GM21423 (cell line): ENCODE data around the gene RNF4.
A peak's percentile ranks its signal among the peaks of the same experiment; 100 is the strongest.
"Not testable (repeated sequence)": the region's sequence is repeated elsewhere in the genome, so short reads cannot be mapped to it uniquely, and the experiment has no call there.

Experiments used
- ATAC-seq: cut with Tn5 transposase; IDR thresholded peaks from one replicate; pipeline ENCODE4 v1.9.1; 2021; ENCODE audit warnings: mild to moderate bottlenecking, moderate library complexity; ENCODE audit not compliant: unreplicated experiment

RNF4 gene

GRCh38 chr4:2516635-2517034, 47.7 kb downstream of the RNF4 start:
- no peak for ATAC-seq

- no peak for ATAC-seq
These were observed 57.7 kb downstream of the RNF4 start for GRCh38 chr4:2526559-2526958.

- no peak for ATAC-seq
These were observed 66.0 kb downstream of the RNF4 start for GRCh38 chr4:2534904-2535375.

- ATAC-seq, result peak; percentile 5
These were observed 66.7 kb downstream of the RNF4 start for GRCh38 chr4:2535376-2536192.

GRCh38 chr4:2536193-2537010, 67.5 kb downstream of the RNF4 start, which contains the start of gene FAM193A:
TSS of gene FAM193A (plus strand) at chr4:2536647. CDS start at chr4:2536916, 269 bp downstream.
- peak; percentile 87 for ATAC-seq

GRCh38 chr4:2537011-2537830, 68.3 kb downstream of the RNF4 start:
- peak; percentile 13 for ATAC-seq

- ATAC-seq, result not testable (repeated sequence)
These were observed 74.8 kb downstream of the RNF4 start for GRCh38 chr4:2543580-2544191.

GRCh38 chr4:2545321-2546013, 76.6 kb downstream of the RNF4 start:
- ATAC-seq, result no peak

- no peak for ATAC-seq
These were observed 77.4 kb downstream of the RNF4 start for GRCh38 chr4:2546286-2546823.

- ATAC-seq, result not testable (repeated sequence)
These were observed 78.2 kb downstream of the RNF4 start for GRCh38 chr4:2546961-2547691.

- ATAC-seq, result no peak
These were observed 82.2 kb downstream of the RNF4 start for GRCh38 chr4:2551118-2551517.

- ATAC-seq, result no peak
These were observed 83.9 kb downstream of the RNF4 start for GRCh38 chr4:2552806-2553205.

GRCh38 chr4:2558301-2558700, 89.4 kb downstream of the RNF4 start:
- ATAC-seq, result no peak

GRCh38 chr4:2560167-2560566, 91.3 kb downstream of the RNF4 start:
- ATAC-seq, result no peak
